Measurements from ENCODE around the gene IRAK3. TPM values are rescaled to one million over a fixed set of nuclear protein-coding genes. Genes with fewer than 3 reads are reported as not detected.
A peak's percentile ranks its signal among the peaks of the same experiment; 100 is the strongest.

IRAK3 gene
- total RNA-seq, 1 donor from 2014 or later: 0.05 TPM

DNA sequence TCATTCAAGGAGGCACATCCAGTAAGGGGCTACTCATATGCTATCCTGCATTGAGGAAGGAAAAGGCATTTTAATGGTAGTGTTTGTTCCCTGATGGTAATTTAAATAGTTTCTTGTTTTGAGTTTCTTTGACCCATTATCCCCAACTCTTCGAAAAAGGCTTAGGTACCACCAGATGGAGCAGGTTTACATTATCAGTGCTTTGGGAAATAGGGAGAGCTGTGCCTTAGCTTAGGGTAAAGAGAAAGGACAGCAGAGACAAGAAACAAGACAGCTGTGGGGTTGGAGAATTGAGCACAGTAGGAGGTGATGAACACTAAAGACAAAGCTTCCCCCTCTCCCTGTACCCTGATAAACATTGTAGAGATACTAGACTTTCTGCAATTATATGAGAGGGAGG is 84.1 kb downstream of the IRAK3 start:
- Histone ChIP-seq H3K4me3 (ENCODE audit: insufficient read depth, low read depth, low read length) (no peak overlapping the region), H3K9me3 (ENCODE audit: insufficient read depth, low read depth, low read length) (no peaks in the 10 kb centered on the region), H3K4me1 (ENCODE audit: insufficient read depth, low read length) (no peaks in the 10 kb centered on the region), H3K79me2 (ENCODE audit: insufficient read depth, low read length) (no peaks in the 10 kb centered on the region), H3K36me3 (ENCODE audit: insufficient read depth, low read length) (no peaks in the 10 kb centered on the region), H3K27ac (ENCODE audit: low read depth, low read length) (no peak overlapping the region), H2AFZ (ENCODE audit: low read depth, low read length) (no peak overlapping the region), H4K20me1 (ENCODE audit: insufficient read depth, low read length) (no peaks in the 10 kb centered on the region), H3K27me3 (ENCODE audit: insufficient read depth, low read length) (peaks cover 16% of the 10 kb centered on the region), H3K9ac (ENCODE audit: low read length) (no peak overlapping the region), H3K4me2 (ENCODE audit: low read length) (no peak overlapping the region)
- no peak for DNase-seq (ENCODE audit: low read depth)
- no peak overlapping the region for H3K4me3 Mint-ChIP-seq (ENCODE audit: unreplicated experiment)
- H3K36me3 Mint-ChIP-seq (ENCODE audit: low read depth, unreplicated experiment): no peaks in the 10 kb centered on the region
- H3K27me3 Mint-ChIP-seq (ENCODE audit: low read depth, unreplicated experiment): peaks cover 5% of the 10 kb centered on the region
- no peaks in the 10 kb centered on the region for H3K4me1 Mint-ChIP-seq (ENCODE audit: low read depth, unreplicated experiment)
- no peak for FAIRE-seq
- TF ChIP-seq, protein P1, sequence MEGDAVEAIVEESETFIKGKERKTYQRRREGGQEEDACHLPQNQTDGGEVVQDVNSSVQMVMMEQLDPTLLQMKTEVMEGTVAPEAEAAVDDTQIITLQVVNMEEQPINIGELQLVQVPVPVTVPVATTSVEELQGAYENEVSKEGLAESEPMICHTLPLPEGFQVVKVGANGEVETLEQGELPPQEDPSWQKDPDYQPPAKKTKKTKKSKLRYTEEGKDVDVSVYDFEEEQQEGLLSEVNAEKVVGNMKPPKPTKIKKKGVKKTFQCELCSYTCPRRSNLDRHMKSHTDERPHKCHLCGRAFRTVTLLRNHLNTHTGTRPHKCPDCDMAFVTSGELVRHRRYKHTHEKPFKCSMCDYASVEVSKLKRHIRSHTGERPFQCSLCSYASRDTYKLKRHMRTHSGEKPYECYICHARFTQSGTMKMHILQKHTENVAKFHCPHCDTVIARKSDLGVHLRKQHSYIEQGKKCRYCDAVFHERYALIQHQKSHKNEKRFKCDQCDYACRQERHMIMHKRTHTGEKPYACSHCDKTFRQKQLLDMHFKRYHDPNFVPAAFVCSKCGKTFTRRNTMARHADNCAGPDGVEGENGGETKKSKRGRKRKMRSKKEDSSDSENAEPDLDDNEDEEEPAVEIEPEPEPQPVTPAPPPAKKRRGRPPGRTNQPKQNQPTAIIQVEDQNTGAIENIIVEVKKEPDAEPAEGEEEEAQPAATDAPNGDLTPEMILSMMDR (IDR thresholded peaks at IDR 0.05; ENCODE audit: insufficient read depth, low read depth, low read length): no peak
- no peak for TF ChIP-seq EZH2 (IDR thresholded peaks at IDR 0.05; ENCODE audit: insufficient read depth, low read length)
- no peaks in the 10 kb centered on the region for H3K9me3 Mint-ChIP-seq (ENCODE audit: unreplicated experiment)
- H3K27ac Mint-ChIP-seq (ENCODE audit: unreplicated experiment): no peak overlapping the region

DNA sequence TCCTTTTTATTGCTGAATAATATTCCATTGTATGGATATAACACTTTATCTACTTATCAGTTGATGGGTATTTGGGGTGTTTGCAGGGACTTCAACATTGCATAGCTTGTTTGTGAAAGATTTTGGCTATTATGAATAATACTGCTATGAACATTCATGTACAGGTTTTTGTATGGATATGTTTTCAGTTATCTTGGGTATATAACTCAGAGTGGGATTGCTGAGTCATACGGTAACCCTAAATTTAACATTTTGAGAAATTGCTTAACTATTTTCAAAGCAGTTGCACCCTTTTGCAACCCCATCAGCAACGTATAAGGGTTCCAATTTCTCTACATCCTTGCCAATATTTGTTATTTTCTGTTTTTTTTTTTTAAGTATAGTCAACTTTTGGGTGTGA is 86.0 kb downstream of the IRAK3 start:
- FAIRE-seq (no peak), DNase-seq (ENCODE audit: low read depth) (no peak)
- no peak overlapping the region for H3K4me3 Mint-ChIP-seq (ENCODE audit: unreplicated experiment)
- Histone ChIP-seq H4K20me1 (ENCODE audit: insufficient read depth, low read length) (no peaks in the 10 kb centered on the region), H3K27me3 (ENCODE audit: insufficient read depth, low read length) (peaks cover 11% of the 10 kb centered on the region), H3K79me2 (ENCODE audit: insufficient read depth, low read length) (no peaks in the 10 kb centered on the region), H3K4me3 (ENCODE audit: insufficient read depth, low read depth, low read length) (no peak overlapping the region), H3K36me3 (ENCODE audit: insufficient read depth, low read length) (no peaks in the 10 kb centered on the region), H2AFZ (ENCODE audit: low read depth, low read length) (no peak overlapping the region), H3K27ac (ENCODE audit: low read depth, low read length) (no peak overlapping the region), H3K9ac (ENCODE audit: low read length) (no peak overlapping the region), H3K4me1 (ENCODE audit: insufficient read depth, low read length) (no peaks in the 10 kb centered on the region), H3K4me2 (ENCODE audit: low read length) (no peak overlapping the region), H3K9me3 (ENCODE audit: insufficient read depth, low read depth, low read length) (no peaks in the 10 kb centered on the region)
- no peaks in the 10 kb centered on the region for H3K9me3 Mint-ChIP-seq (ENCODE audit: unreplicated experiment)
- no peak overlapping the region for H3K27ac Mint-ChIP-seq (ENCODE audit: unreplicated experiment)
- peaks cover 6% of the 10 kb centered on the region for H3K27me3 Mint-ChIP-seq (ENCODE audit: low read depth, unreplicated experiment)
- TF ChIP-seq, protein P1 (IDR thresholded peaks at IDR 0.05; ENCODE audit: insufficient read depth, low read depth, low read length): no peak
- TF ChIP-seq EZH2 (IDR thresholded peaks at IDR 0.05; ENCODE audit: insufficient read depth, low read length): no peak
- H3K4me1 Mint-ChIP-seq (ENCODE audit: low read depth, unreplicated experiment): no peaks in the 10 kb centered on the region
- no peaks in the 10 kb centered on the region for H3K36me3 Mint-ChIP-seq (ENCODE audit: low read depth, unreplicated experiment)

DNA sequence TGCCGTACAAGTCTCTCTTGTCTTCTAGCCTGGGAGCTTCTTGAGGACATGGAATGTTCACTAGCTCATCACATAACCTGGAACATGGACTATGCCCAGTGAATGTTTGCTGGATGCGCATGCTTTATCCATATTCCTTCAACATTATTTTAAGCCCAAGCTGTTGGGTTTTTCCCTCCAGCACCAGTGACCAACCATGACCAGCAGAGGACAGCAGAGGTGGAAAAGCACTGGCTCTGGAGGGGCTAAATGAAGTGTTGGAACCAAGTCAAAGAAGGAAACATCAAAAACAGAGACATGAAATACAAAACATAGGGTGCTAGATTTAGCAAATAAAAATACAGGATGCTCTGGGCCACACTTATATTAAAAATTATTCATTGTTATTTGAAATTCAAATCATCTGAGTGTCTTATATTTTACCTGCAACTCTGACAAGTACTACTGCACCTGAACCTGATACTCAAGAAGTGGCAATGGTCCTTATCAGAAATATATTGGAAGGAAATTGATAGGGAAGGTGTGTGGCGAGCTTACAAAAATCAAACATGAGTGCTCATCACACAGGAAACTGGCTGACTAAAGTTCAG is 90.2 kb downstream of the IRAK3 start:
- Mint-ChIP-seq H3K4me1 (ENCODE audit: low read depth, unreplicated experiment) (no peaks in the 10 kb centered on the region), H3K27ac (ENCODE audit: unreplicated experiment) (no peak overlapping the region), H3K36me3 (ENCODE audit: low read depth, unreplicated experiment) (no peaks in the 10 kb centered on the region), H3K4me3 (ENCODE audit: unreplicated experiment) (no peak overlapping the region), H3K27me3 (ENCODE audit: low read depth, unreplicated experiment) (peaks cover 6% of the 10 kb centered on the region), H3K9me3 (ENCODE audit: unreplicated experiment) (peaks cover 3% of the 10 kb centered on the region)
- no peaks in the 10 kb centered on the region for H3K9me3 ChIP-seq (ENCODE audit: insufficient read depth, low read depth, low read length)
- no peaks in the 10 kb centered on the region for H3K4me1 ChIP-seq (ENCODE audit: insufficient read depth, low read length)
- no peaks in the 10 kb centered on the region for H3K79me2 ChIP-seq (ENCODE audit: insufficient read depth, low read length)
- H3K4me2 ChIP-seq (ENCODE audit: low read length): no peak overlapping the region
- FAIRE-seq (no peak), DNase-seq (ENCODE audit: low read depth) (peak; percentile 3)
- H4K20me1 ChIP-seq (ENCODE audit: insufficient read depth, low read length): no peaks in the 10 kb centered on the region
- H3K9ac ChIP-seq (ENCODE audit: low read length): no peak overlapping the region
- H3K27ac ChIP-seq (ENCODE audit: low read depth, low read length): no peak overlapping the region
- TF ChIP-seq, protein P1 (IDR thresholded peaks at IDR 0.05; ENCODE audit: insufficient read depth, low read depth, low read length): peak; percentile 69
- no peak for TF ChIP-seq EZH2 (IDR thresholded peaks at IDR 0.05; ENCODE audit: insufficient read depth, low read length)
- H3K4me3 ChIP-seq (ENCODE audit: insufficient read depth, low read depth, low read length): no peak overlapping the region
- no peaks in the 10 kb centered on the region for H3K36me3 ChIP-seq (ENCODE audit: insufficient read depth, low read length)
- peaks cover 11% of the 10 kb centered on the region for H3K27me3 ChIP-seq (ENCODE audit: insufficient read depth, low read length)
- no peak overlapping the region for H2AFZ ChIP-seq (ENCODE audit: low read depth, low read length)
